H1 (cell line): ENCODE measurements around the gene SERPINB1. TPM values are rescaled to one million over a fixed set of nuclear protein-coding genes. Genes with fewer than 3 reads are reported as not detected.

ENCODE experiments used
- CTCF ChIA-PET: fragments of 300-600 bp; sonication (Branson Sonifier 250); formaldehyde crosslinking; loops from one replicate; lab custom pipeline; 2021; ENCODE audit not compliant: partially characterized antibody; lab: Charles Lee
- POLR2A ChIA-PET: fragments of 300-600 bp; sonication (Branson Sonifier 250); formaldehyde crosslinking; loops from one replicate; lab custom pipeline; 2021; ENCODE audit warnings: inconsistent platforms; ENCODE audit not compliant: partially characterized antibody; lab: Charles Lee
- DNase-seq, 2 experiments: peaks; one replicate each; pipeline versions ENCODE4 v3.0.0 to v3.0.0-alpha.2; 2010 to 2022; ENCODE audit warnings: low spot score in 2 of 2, low read depth in 1 of 2, mixed read lengths in 1 of 2
- FAIRE-seq: peaks from 2 replicates; lab custom pipeline; 2011; peaks lifted over from hg19 to GRCh38; lab: Jason Lieb, UNC
- H2AFZ ChIP-seq: 2 replicates; pipeline ENCODE4 v1.8.1; 2012; ENCODE audit warnings: low read length, inconsistent platforms
- H2AK5ac ChIP-seq: 2 replicates; pipeline ENCODE4 v1.6.1; 2013; ENCODE audit warnings: low read depth, low read length
- H2BK120ac ChIP-seq: replicated peaks from 2 replicates; pipeline ENCODE3; 2013; ENCODE audit warnings: low read depth, low read length, inconsistent platforms
- H2BK12ac ChIP-seq: 2 replicates; pipeline ENCODE4 v1.6.1; 2013; ENCODE audit warnings: low read depth, low read length
- H2BK15ac ChIP-seq: 2 replicates; pipeline ENCODE4 v1.6.1; 2013; ENCODE audit warnings: low read length
- H2BK20ac ChIP-seq: 2 replicates; pipeline ENCODE4 v1.6.1; 2013; ENCODE audit warnings: low read length
- H2BK5ac ChIP-seq: 2 replicates; pipeline ENCODE4 v1.6.1; 2013; ENCODE audit warnings: low read depth, low read length
- H3K14ac ChIP-seq: 2 replicates; pipeline ENCODE4 v1.6.1; 2013; ENCODE audit warnings: inconsistent platforms; ENCODE audit not compliant: insufficient read length
- H3K18ac ChIP-seq: 2 replicates; pipeline ENCODE4 v1.6.1; 2013; ENCODE audit warnings: low read length; ENCODE audit errors: extremely low read depth
- H3K23ac ChIP-seq: 2 replicates; pipeline ENCODE4 v1.6.1; 2013; ENCODE audit warnings: inconsistent platforms; ENCODE audit not compliant: insufficient read length
- H3K23me2 ChIP-seq: 2 replicates; pipeline ENCODE4 v1.6.1; 2013; ENCODE audit warnings: low read depth, low read length
- H3K27ac ChIP-seq: 2 replicates; pipeline ENCODE4 v1.6.1; 2011; ENCODE audit warnings: low read depth, low read length, inconsistent platforms
- H3K27me3 ChIP-seq, 4 experiments: replicated peaks in 1 of 4; 1 replicate in 1 of 4; 2 replicates in 3 of 4; pipeline versions ENCODE4 v1.6.1 to v1.8.1; 2011 to 2013; ENCODE audit warnings: low read length in 3 of 4, mild to moderate bottlenecking in 3 of 4, inconsistent platforms in 2 of 4, mixed read lengths in 2 of 4, moderate library complexity in 1 of 4; ENCODE audit not compliant: control insufficient read depth in 3 of 4, insufficient read depth in 3 of 4; ENCODE audit errors: extremely low read depth in 1 of 4
- H3K36me3 ChIP-seq, 4 experiments: 2 replicates each; pipeline versions ENCODE4 v1.6.1 to v1.8.1; 2011 to 2013; ENCODE audit warnings: mild to moderate bottlenecking in 4 of 4, low read length in 3 of 4, moderate library complexity in 2 of 4, control low read depth in 1 of 4, inconsistent platforms in 1 of 4; ENCODE audit not compliant: insufficient read depth in 4 of 4, control insufficient read depth in 2 of 4
- H3K4ac ChIP-seq: replicated peaks from 2 replicates; pipeline ENCODE3; 2013; ENCODE audit warnings: low read length, low read depth, mixed read lengths, inconsistent platforms; ENCODE audit not compliant: insufficient read length
- H3K4me1 ChIP-seq, 4 experiments: replicated peaks in 1 of 4; 1 replicate in 1 of 4; 2 replicates in 3 of 4; pipeline versions ENCODE4 v1.6.1 to v1.8.1; 2011 to 2013; ENCODE audit warnings: low read length in 3 of 4, inconsistent platforms in 2 of 4, mixed read lengths in 1 of 4; ENCODE audit not compliant: insufficient read depth in 4 of 4, control insufficient read depth in 3 of 4
- H3K4me2 ChIP-seq, 2 experiments: 2 replicates each; pipeline versions ENCODE4 v1.6.1 to v1.8.1; 2011 to 2013; ENCODE audit warnings: low read depth in 2 of 2, low read length in 2 of 2, control low read depth in 1 of 2, inconsistent platforms in 1 of 2, mild to moderate bottlenecking in 1 of 2; ENCODE audit not compliant: insufficient read depth in 1 of 2
- H3K4me3 ChIP-seq, 4 experiments: fragments of 200-600, 300-600 bp in 1 of 4; sonication (generic), shearing (Covaris generic), sonication (Bioruptor Twin) in 1 of 4; 2 replicates each; pipeline versions ENCODE4 v1.5.1 to v1.8.1; 2011 to 2016; ENCODE audit warnings: low read length in 4 of 4, low read depth in 3 of 4, control low read depth in 2 of 4, inconsistent platforms in 2 of 4, mild to moderate bottlenecking in 2 of 4, mixed read lengths in 1 of 4, moderate library complexity in 1 of 4; ENCODE audit not compliant: insufficient read depth in 2 of 4; ENCODE audit errors: extremely low read depth in 1 of 4
- H3K56ac ChIP-seq: replicated peaks from 2 replicates; pipeline ENCODE3; 2013; ENCODE audit warnings: low read depth, mild to moderate bottlenecking, mixed read lengths, low read length, inconsistent platforms; ENCODE audit not compliant: insufficient read length
- H3K79me1 ChIP-seq: 2 replicates; pipeline ENCODE4 v1.6.1; 2013; ENCODE audit warnings: low read depth, low read length, control low read depth
- H3K79me2 ChIP-seq, 2 experiments: 2 replicates each; pipeline versions ENCODE4 v1.6.1 to v1.8.1; 2012 to 2013; ENCODE audit warnings: low read length in 2 of 2, mild to moderate bottlenecking in 2 of 2, inconsistent platforms in 1 of 2; ENCODE audit not compliant: insufficient read depth in 2 of 2, control insufficient read depth in 1 of 2
- H3K9ac ChIP-seq, 4 experiments: replicated peaks in 1 of 4; 1 replicate in 1 of 4; 2 replicates in 3 of 4; pipeline versions ENCODE4 v1.6.1 to v1.8.1; 2011 to 2013; ENCODE audit warnings: low read depth in 3 of 4, low read length in 3 of 4, control low read depth in 2 of 4, mild to moderate bottlenecking in 2 of 4, moderate library complexity in 2 of 4, inconsistent platforms in 1 of 4; ENCODE audit errors: extremely low read depth in 1 of 4
- H3K9me3 ChIP-seq, 2 experiments: 2 replicates each; pipeline versions ENCODE4 v1.6.1 to v1.8.1; 2012 to 2013; ENCODE audit warnings: mild to moderate bottlenecking in 2 of 2, moderate library complexity in 2 of 2, control low read depth in 1 of 2, inconsistent platforms in 1 of 2, low read depth in 1 of 2, low read length in 1 of 2, mixed read lengths in 1 of 2; ENCODE audit not compliant: insufficient read depth in 2 of 2
- H4K20me1 ChIP-seq, 2 experiments: replicated peaks in 1 of 2; 2 replicates each; pipeline versions ENCODE3 to v1.8.1; 2011 to 2013; ENCODE audit warnings: inconsistent platforms in 2 of 2, low read length in 2 of 2, mild to moderate bottlenecking in 1 of 2; ENCODE audit not compliant: insufficient read depth in 2 of 2, control insufficient read depth in 1 of 2
- H4K5ac ChIP-seq: 2 replicates; pipeline ENCODE4 v1.6.1; 2013; ENCODE audit warnings: low read length, low read depth, mixed read lengths, inconsistent platforms; ENCODE audit not compliant: insufficient read length
- H4K8ac ChIP-seq: 2 replicates; pipeline ENCODE4 v1.8.0; 2013; ENCODE audit warnings: mild to moderate bottlenecking, moderate library complexity, low read length, inconsistent platforms; ENCODE audit not compliant: insufficient read depth; ENCODE audit errors: extremely low read depth
- H4K91ac ChIP-seq: replicated peaks from 2 replicates; pipeline ENCODE3; 2013; ENCODE audit warnings: low read length, mixed read lengths, inconsistent platforms; ENCODE audit not compliant: insufficient read length
- BACH1 ChIP-seq: IDR thresholded peaks from 2 replicates; pipeline ENCODE4 v1.6.1; 2012; ENCODE audit warnings: low read length, improper control_type of control experiment
- FOSL1 ChIP-seq: IDR thresholded peaks from 2 replicates; pipeline ENCODE4 v1.6.1; 2011; ENCODE audit warnings: mild to moderate bottlenecking, low read depth, low read length, moderate library complexity; ENCODE audit not compliant: insufficient read depth
- TAF1 ChIP-seq: IDR thresholded peaks from 2 replicates; pipeline ENCODE4 v1.6.1; 2011; ENCODE audit warnings: mild to moderate bottlenecking, low read depth, low read length
- TEAD4 ChIP-seq: IDR thresholded peaks from 2 replicates; pipeline ENCODE4 v1.6.1; 2012; ENCODE audit warnings: low read depth, low read length, inconsistent platforms, mixed read lengths
- WGBS, 2 experiments: shearing (Covaris generic) in 1 of 2; methylation state at CpG; one replicate each; pipeline versions ENCODE4 v1.1.6 to v1.1.7; 2013 to 2015; ENCODE audit warnings: low lambda C conversion rate in 2 of 2, mixed read lengths in 2 of 2, inconsistent platforms in 1 of 2, low coverage in 1 of 2, missing lambda C conversion rate in 1 of 2; ENCODE audit not compliant: insufficient replicate concordance in 2 of 2, insufficient coverage in 1 of 2, insufficient read length in 1 of 2; ENCODE audit errors: extremely low coverage in 1 of 2, missing lambda C conversion rate in 1 of 2; 5-methylcytosine and 5-hydroxymethylcytosine counted together
- polyA plus RNA-seq, 7 experiments: library from polyadenylated mRNA; depleted of rRNA in 3 of 7; stranded (reverse) in 5 of 7; unstranded in 2 of 7; fragments of >200 nt in 5 of 7; fragments of 200-250 nt in 2 of 7; gene quantifications; 1 replicate in 5 of 7; 2 replicates in 1 of 7; 4 replicates in 1 of 7; pipeline versions ENCODE4 v1.2.1 to v1.2.3, GENCODE V29; 2011 to 2013; ENCODE audit warnings: missing spikeins in 2 of 7, mixed read lengths in 2 of 7
- total RNA-seq: library from RNA; stranded (reverse); fragmentation: NEBNext Ultra II Directional; extraction: Animal tissue kit (Norgen Biotek cat#: 25700); gene quantifications from 2 replicates; pipeline ENCODE4 v1.2.1, GENCODE V29; 2021

SERPINB1 gene
- total and polyA plus RNA-seq, 2 of the 8 experiments (the other 6 are each of a cell fraction or from before 2014, with no cell fraction given): 8.1 to 17.3 TPM

DNA sequence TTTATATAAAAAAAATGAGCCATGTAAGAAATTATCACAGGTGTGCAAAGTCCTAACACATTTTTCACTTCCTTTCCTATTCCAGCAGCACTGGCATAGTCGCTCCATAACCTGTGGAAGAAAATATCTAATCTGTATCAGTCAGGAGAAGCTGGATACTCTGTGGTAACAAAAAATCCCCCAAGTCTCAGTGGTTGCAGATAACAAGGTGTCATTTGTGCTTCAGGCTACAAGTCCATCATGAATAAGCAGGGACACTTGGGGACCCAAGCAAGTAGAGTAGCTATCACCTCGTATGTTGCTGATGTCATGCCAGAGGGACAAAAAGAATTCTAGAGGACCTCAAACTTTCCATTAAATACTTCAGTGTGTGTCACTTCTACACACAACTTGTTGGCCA is 30.3 kb upstream of the SERPINB1 start:
- H3K27me3 ChIP-seq: peaks cover 0 to 7% (median 6%) of the 10 kb centered on the region in 4 experiments; a peak in 3 of 7 replicates
- H2AK5ac ChIP-seq: no peak overlapping the region
- H2BK5ac ChIP-seq: no peak overlapping the region
- peaks cover 9 to 19% (median 15%) of the 10 kb centered on the region in 4 experiments for H3K4me1 ChIP-seq
- no peak overlapping the region for H3K27ac ChIP-seq
- FAIRE-seq (no peak), DNase-seq (no peak)
- ChIA-PET POLR2A (interaction anchor here (1.4 to 4.7 kb wide), 2 partner anchors 15 to 58 kb away, joined by 6 to 19 read pairs; no protein-coding TSS in a partner anchor), CTCF (interaction anchor here (0.9 to 1.6 kb wide), 3 partner anchors 22 to 80 kb away, joined by 4 to 9 read pairs (median 5); no protein-coding TSS in a partner anchor)
- H4K5ac ChIP-seq: no peak overlapping the region
- H2BK20ac ChIP-seq: no peak overlapping the region
- H2BK12ac ChIP-seq: no peak overlapping the region
- H4K8ac ChIP-seq: no peak overlapping the region
- H3K4me3 ChIP-seq: no peak overlapping the region
- TF ChIP-seq TAF1 (no peak), TEAD4 (no peak), BACH1 (no peak), FOSL1 (no peak)
- H2BK15ac ChIP-seq: no peak overlapping the region
- no peak overlapping the region for H3K4ac ChIP-seq
- H2BK120ac ChIP-seq: no peak overlapping the region
- H4K91ac ChIP-seq: no peak overlapping the region
- peaks cover 0 to 3% (median 0%) of the 10 kb centered on the region in 4 experiments; a peak in 1 of 8 replicates for H3K36me3 ChIP-seq
- H3K23me2 ChIP-seq: peaks cover 8% of the 10 kb centered on the region
- no peaks in the 10 kb centered on the region for H3K79me2 ChIP-seq
- H4K20me1 ChIP-seq: no peaks in the 10 kb centered on the region
- WGBS, 2 experiments: 93% methylated on average over 2 of the region's 2 CpGs; no CpG with 5 or more reads in 1 of the 2 experiments
- no peaks in the 10 kb centered on the region for H3K9me3 ChIP-seq
- no peak overlapping the region for H3K4me2 ChIP-seq
- no peak overlapping the region for H2AFZ ChIP-seq
- H3K79me1 ChIP-seq: no peaks in the 10 kb centered on the region
- no peak overlapping the region for H3K18ac ChIP-seq
- H3K23ac ChIP-seq: no peak overlapping the region
- no peak overlapping the region for H3K14ac ChIP-seq
- no peak overlapping the region for H3K56ac ChIP-seq
- H3K9ac ChIP-seq: no peak overlapping the region
